Cardiac fibroblast (primary cell): Measurements from ENCODE around the gene ZSCAN5C.
"Not testable (repeated sequence)": the region's sequence is repeated elsewhere in the genome, so short reads cannot be mapped to it uniquely, and the experiment has no call there.

Experiments used
- DNase-seq, 2 donors: peaks; one replicate each; pipeline versions ENCODE4 v3.0.0 to v3.0.0-alpha.2; 2010; ENCODE audit warnings: low read depth in 2 of 2
- H3K4me3 ChIP-seq, 2 donors: replicated peaks in 1 of 2; 1 replicate in 1 of 2; 2 replicates in 1 of 2; pipeline ENCODE4 v1.5.1; 2011; ENCODE audit warnings: low read depth in 2 of 2, low read length in 2 of 2, mild to moderate bottlenecking in 2 of 2, moderate library complexity in 1 of 2
- CTCF ChIP-seq: IDR thresholded peaks from one replicate; pipeline ENCODE4 v1.5.1; 2011; ENCODE audit warnings: low read depth, mild to moderate bottlenecking, low read length, inconsistent platforms

The ZSCAN5C gene

GRCh38 chr19:56193981-56194640 is 8.0 kb upstream of the ZSCAN5C start:
- no peak overlapping the region for H3K4me3 ChIP-seq
- no peak for DNase-seq
- TF ChIP-seq CTCF = no peak

- DNase-seq = not testable (repeated sequence)
These were observed 4.4 kb upstream of the ZSCAN5C start, which contains the start of gene ZSCAN5B for GRCh38 chr19:56197646-56198045. TSS of gene ZSCAN5B (minus strand) at chr19:56197783. CDS start at chr19:56193052, 4,731 bp downstream.

DNA sequence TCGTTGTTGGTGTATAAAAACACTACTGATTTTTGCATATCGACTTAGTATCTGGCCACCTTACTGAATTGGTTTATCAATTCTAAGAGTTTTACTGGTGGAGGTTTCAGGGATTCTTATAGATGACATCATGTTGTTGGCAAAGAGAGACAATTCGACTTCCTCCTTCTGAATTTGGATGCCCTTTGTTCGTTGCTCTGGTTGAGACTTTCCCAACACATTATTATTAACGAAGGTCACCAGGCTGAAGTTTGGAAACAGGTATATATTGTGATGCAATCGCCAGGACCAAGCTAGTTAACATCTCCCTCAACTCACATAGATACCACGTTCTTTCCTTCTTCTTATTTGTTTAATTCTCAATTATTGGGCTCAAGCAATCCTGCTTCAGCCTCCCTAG is 2.4 kb upstream of the ZSCAN5C start:
- no peak for DNase-seq
- H3K4me3 ChIP-seq = no peak overlapping the region
- no peak for TF ChIP-seq CTCF

More at GRCh38 chr19:56197646-56198045, 4.4 kb upstream of the ZSCAN5C start, which contains the start of gene ZSCAN5B:
- not testable (repeated sequence) for H3K4me3 ChIP-seq

DNA sequence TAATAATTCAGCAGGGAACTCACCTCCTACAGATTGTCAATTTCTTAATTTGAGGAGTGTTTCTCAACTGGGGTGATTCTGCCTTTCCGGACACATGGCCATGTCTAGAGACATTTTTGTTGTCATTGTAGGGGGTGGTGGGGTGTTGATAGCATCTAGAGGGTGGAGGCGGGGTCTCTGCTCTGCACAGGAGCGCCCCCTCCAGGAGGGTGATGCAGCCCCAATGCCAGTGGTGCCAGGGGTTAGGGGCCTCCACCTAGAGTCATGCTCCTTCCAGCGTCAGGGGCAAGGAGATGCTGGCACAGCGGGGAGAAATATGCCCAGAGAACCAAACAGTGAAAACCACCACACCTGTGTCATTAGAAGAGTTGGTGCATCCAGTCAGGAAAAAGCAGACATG is 5.5 kb downstream of the ZSCAN5C start:
- DNase-seq, H3K4me3 ChIP-seq: not testable (repeated sequence)

DNA sequence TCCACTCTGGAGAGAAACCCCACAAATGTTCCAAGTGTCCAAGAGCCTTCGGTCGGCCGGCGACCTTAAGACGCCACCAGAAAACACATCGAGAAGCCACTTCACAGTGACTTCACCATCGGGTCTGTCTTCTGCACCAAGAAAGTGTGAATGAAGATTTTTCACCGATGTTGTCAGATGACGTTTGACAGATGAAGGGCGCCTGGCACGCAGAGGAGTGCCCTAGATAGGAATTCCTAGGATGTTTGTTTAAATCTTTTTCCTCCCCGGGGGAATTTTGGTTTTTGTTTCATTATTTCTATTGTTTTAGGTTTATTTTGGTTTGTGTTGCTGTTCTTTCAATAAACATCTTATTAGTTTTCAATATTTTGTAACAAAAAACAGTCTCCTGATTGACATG is 7.0 kb downstream of the ZSCAN5C start:
- no peak for DNase-seq
- no peak overlapping the region for H3K4me3 ChIP-seq
- TF ChIP-seq CTCF = no peak

DNA sequence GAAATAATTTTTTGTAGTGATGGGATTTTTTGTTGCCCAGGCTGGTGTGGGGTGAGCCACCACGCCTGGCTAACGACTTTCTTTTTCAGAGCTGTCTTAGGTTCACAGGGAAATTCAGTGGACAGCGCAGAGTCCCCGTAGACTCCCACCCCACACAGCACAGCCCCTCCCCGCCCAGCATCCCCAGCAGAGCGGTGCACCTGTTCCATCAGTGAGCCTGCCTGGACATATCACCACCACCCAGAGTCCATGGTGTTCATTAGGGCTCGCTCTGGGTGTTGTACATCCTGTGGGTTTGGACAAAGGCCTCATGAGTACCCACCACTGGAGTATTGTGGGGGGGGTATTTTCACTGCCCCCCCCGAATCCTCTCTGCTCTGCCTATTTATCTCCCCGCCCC is 8.0 kb downstream of the ZSCAN5C start:
- H3K4me3 ChIP-seq, DNase-seq: not testable (repeated sequence)

DNA sequence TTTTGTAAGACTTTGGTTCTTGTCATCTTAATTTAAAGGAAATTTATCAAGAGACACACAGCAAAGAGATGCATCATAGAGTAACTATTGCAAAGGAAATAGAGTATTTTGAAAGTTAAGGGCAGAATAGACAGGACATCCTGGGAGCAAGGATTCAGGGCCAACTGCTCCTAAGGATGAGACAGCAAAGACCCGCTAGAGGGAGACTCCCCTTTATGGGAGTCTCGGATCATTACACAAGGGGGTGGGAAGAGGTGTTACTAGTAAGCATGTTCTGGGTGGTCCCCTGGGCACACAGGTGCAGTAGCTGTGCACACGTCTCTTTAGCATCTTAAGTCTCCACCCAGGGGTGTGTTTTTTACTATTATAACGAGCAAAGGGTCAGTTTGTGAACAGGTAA is 9.6 kb downstream of the ZSCAN5C start:
- no peak overlapping the region for H3K4me3 ChIP-seq
- TF ChIP-seq CTCF = no peak
- no peak for DNase-seq

DNA sequence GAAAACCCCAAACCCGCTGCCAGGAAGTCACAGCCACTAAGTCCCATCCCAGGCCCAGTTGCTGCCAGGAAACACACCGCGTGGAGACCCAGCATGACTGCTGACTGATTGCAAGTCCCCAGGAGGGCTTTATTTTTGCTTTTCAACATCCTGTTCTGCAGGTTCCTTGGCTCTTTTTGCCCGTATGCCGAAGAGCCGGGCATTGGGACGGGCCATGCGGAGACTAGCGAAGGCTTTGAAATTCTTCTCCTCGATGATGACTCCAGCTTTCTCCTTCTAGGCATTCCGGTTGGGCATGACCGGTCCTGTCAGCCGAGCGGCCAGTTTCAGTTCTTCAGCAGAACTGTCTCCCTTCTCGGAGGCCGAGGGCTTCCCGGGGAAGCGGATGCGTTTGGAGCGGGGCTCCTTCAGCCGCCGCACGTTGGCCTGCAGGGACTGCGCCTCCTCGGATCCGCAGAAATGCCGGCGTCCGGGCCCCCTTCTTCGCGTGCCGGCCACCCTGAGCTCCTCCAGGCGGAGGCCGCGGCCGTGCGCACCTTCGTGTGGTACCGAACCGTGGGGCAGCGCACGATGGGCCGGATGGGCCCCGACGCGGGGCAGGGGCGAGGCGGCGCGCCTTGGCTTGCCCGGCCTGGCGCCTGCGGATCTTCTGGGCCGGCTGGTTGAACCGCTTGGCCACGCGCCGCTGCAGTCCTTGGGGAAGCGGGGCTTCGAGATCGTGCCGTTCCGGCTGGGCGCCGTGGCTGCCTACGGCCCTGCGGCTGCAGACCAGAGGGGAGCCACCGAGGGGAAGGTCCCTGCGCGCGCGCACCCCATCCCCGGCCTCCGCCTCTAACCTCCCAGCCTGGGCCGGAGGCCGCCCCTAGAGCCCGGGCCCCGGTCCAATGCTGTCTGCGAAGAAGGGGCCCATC is 15.2 kb downstream of the ZSCAN5C start:
- no peak for TF ChIP-seq CTCF
- H3K4me3 ChIP-seq = peak overlapping the region; percentile 29 to 34
- DNase-seq = peak; percentile 38 to 40
